PC-3 (cell line): ENCODE results near the gene CHAMP1. TPM values are rescaled to one million over a fixed set of nuclear protein-coding genes. Genes with fewer than 3 reads are reported as not detected.

Experiments used
- ATAC-seq: fragments of 200-7000 bp; cut with Tn5 transposase; 2 replicates; pipeline ENCODE4 v1.9.1; 2020; ENCODE audit warnings: mild to moderate bottlenecking, moderate library complexity
- BruUV-seq: library from RNA; stranded (reverse); fragments of 400-500 nt; replicated peaks from 2 replicates; lab custom pipeline; 2021; lab: Mats Ljungman, UMichigan
- CTCF ChIA-PET: fragments of 300-600 bp; sonication (Branson Sonifier 250); formaldehyde crosslinking; loops from one replicate; lab custom pipeline; 2022; ENCODE audit warnings: antibody characterized with exemption; lab: Charles Lee
- POLR2A ChIA-PET: fragments of 300-600 bp; sonication (Branson Sonifier 250); formaldehyde crosslinking; loops from one replicate; lab custom pipeline; 2022; ENCODE audit warnings: antibody characterized with exemption; ENCODE audit not compliant: unreplicated experiment; lab: Charles Lee
- DNase-seq: peaks from one replicate; pipeline ENCODE4 v3.0.0-alpha.2; 2015
- H2AFZ ChIP-seq: fragments of 300-600 bp; sonication (generic); 2 replicates; pipeline ENCODE4 v1.6.0; 2016; ENCODE audit warnings: antibody characterized with exemption, low read length
- H3F3A ChIP-seq: fragments of 300-600 bp; sonication (generic); one replicate; pipeline ENCODE4 v1.6.0; 2017; ENCODE audit warnings: antibody characterized with exemption, low read length, control low read depth, mild to moderate bottlenecking; ENCODE audit not compliant: unreplicated experiment
- H3K27ac ChIP-seq: fragments of 300-600 bp; sonication (generic); 2 replicates; pipeline ENCODE4 v1.5.1; 2016; ENCODE audit warnings: mild to moderate bottlenecking, low read length
- H3K27me3 ChIP-seq: fragments of 300-600 bp; sonication (generic); 2 replicates; pipeline ENCODE4 v1.6.1; 2016; ENCODE audit warnings: low read length, mixed read lengths
- H3K36me3 ChIP-seq: fragments of 300-600 bp; sonication (generic); 2 replicates; pipeline ENCODE4 v1.6.1; 2016; ENCODE audit warnings: low read depth, mixed run types, low read length, mixed read lengths
- H3K4me1 ChIP-seq: fragments of 300-600 bp; sonication (generic); 2 replicates; pipeline ENCODE4 v1.5.1; 2016; ENCODE audit warnings: low read length; ENCODE audit not compliant: insufficient read depth
- H3K4me2 ChIP-seq: fragments of 300-600 bp; sonication (generic); 2 replicates; pipeline ENCODE4 v1.6.0; 2016; ENCODE audit warnings: low read length
- H3K4me3 ChIP-seq: fragments of 300-600 bp; sonication (generic); 2 replicates; pipeline ENCODE4 v1.5.1; 2016; ENCODE audit warnings: mild to moderate bottlenecking, low read length, mixed read lengths
- H3K79me2 ChIP-seq: fragments of 300-600 bp; sonication (generic); 2 replicates; pipeline ENCODE4 v1.6.1; 2017; ENCODE audit warnings: low read length, mixed read lengths
- H3K9ac ChIP-seq: fragments of 300-600 bp; sonication (generic); 2 replicates; pipeline ENCODE4 v1.6.0; 2016; ENCODE audit warnings: mild to moderate bottlenecking, low read length
- H3K9me2 ChIP-seq: fragments of 300-600 bp; sonication (generic); replicated peaks from 2 replicates; pipeline ENCODE4 v1.6.1; 2016; ENCODE audit warnings: mixed run types, low read length, mixed read lengths
- H3K9me3 ChIP-seq: fragments of 300-600 bp; sonication (generic); 2 replicates; pipeline ENCODE4 v1.6.1; 2016; ENCODE audit warnings: low read length, mixed read lengths
- H4K20me1 ChIP-seq: fragments of 300-600 bp; sonication (generic); 2 replicates; pipeline ENCODE4 v1.6.1; 2016; ENCODE audit warnings: low read length, mixed read lengths
- EZH2 ChIP-seq: fragments of 300-600 bp; sonication (generic); IDR thresholded peaks from one replicate; pipeline ENCODE4 v1.6.1; 2017; ENCODE audit warnings: antibody characterized with exemption, mild to moderate bottlenecking, low read length; ENCODE audit not compliant: unreplicated experiment
- EZH2phosphoT487 ChIP-seq: fragments of 300-600 bp; sonication (generic); IDR thresholded peaks from 2 replicates; pipeline ENCODE4 v1.6.1; 2018; ENCODE audit warnings: mild to moderate bottlenecking, antibody characterized with exemption, low read length, borderline replicate concordance
- intact Hi-C: fragments of 100-400 bp; cut with micrococcal nuclease; formaldehyde crosslinking; loops from 2 replicates; pipeline ENCODE4 v1.9.0; 2023
- total RNA-seq: library from RNA; depleted of rRNA; stranded (reverse); fragments of >200 nt; gene quantifications from 2 replicates; pipeline ENCODE4 v1.2.3, GENCODE V29; 2014
- TF ChIP-seq, protein P1 (sequence below): fragments of 300-600 bp; sonication (generic); conservative IDR thresholded peaks from 2 replicates; pipeline ENCODE4 v1.5.1; 2017; ENCODE audit warnings: antibody characterized with exemption, low read depth, mild to moderate bottlenecking, low read length

CHAMP1 gene
- total RNA-seq, 1 experiment from 2014 or later = 8.3 TPM

- no peaks in the 10 kb centered on the region for H3K9me2 ChIP-seq
- TF ChIP-seq EZH2 (no peak), EZH2phosphoT487 (no peak)
- TF ChIP-seq, protein P1, sequence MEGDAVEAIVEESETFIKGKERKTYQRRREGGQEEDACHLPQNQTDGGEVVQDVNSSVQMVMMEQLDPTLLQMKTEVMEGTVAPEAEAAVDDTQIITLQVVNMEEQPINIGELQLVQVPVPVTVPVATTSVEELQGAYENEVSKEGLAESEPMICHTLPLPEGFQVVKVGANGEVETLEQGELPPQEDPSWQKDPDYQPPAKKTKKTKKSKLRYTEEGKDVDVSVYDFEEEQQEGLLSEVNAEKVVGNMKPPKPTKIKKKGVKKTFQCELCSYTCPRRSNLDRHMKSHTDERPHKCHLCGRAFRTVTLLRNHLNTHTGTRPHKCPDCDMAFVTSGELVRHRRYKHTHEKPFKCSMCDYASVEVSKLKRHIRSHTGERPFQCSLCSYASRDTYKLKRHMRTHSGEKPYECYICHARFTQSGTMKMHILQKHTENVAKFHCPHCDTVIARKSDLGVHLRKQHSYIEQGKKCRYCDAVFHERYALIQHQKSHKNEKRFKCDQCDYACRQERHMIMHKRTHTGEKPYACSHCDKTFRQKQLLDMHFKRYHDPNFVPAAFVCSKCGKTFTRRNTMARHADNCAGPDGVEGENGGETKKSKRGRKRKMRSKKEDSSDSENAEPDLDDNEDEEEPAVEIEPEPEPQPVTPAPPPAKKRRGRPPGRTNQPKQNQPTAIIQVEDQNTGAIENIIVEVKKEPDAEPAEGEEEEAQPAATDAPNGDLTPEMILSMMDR = no peak
- peaks cover 19% of the 10 kb centered on the region for H4K20me1 ChIP-seq
- peak overlapping the region; percentile 98 for H3K4me2 ChIP-seq
- H3K9me3 ChIP-seq = no peaks in the 10 kb centered on the region
- intact Hi-C loops = loop anchor here (2.0 kb wide), 1 partner anchor 32 kb away; no protein-coding TSS in a partner anchor
- H3K36me3 ChIP-seq = no peaks in the 10 kb centered on the region
- H3K4me3 ChIP-seq = peak overlapping the region; percentile 94
- peak overlapping the region; percentile 68 for H2AFZ ChIP-seq
- H3K79me2 ChIP-seq = peaks cover 61% of the 10 kb centered on the region
- H3K27me3 ChIP-seq = no peaks in the 10 kb centered on the region
- ATAC-seq = no peak
- ChIA-PET CTCF (no interaction called here), POLR2A (no interaction called here)
- DNase-seq = no peak
- H3K27ac ChIP-seq = no peak overlapping the region
- H3K4me1 ChIP-seq = peaks cover 36% of the 10 kb centered on the region
- H3K9ac ChIP-seq = peak overlapping the region; percentile 78
- BruUV-seq = TSS peak; percentile 70
- no peaks in the 10 kb centered on the region for H3F3A ChIP-seq
Observed at GRCh38 chr13:114315074-114315785, 927 bp downstream of the CHAMP1 start.

DNA sequence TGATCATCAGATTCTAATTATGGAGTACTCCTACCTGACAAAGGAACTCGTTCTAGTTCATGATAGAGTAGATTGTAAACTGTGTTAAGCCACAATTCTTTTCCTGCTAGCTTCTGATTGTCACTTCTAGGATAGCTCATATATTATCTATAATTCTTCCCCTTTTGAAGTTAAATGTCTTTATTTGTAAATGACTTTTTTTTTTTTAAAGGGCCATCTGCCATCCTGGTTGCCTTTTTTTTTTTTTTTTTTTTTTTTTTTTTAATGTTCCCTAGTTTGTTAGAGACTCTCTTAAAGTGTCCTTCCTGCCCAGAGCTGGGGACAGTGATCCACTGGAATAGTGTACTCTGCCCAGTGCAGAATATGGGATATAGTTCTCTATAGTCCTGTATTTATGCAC is 4.3 kb downstream of the CHAMP1 start:
- Histone ChIP-seq H3K4me1 (peaks cover 27% of the 10 kb centered on the region), H2AFZ (no peak overlapping the region), H3K9me3 (no peaks in the 10 kb centered on the region), H3K9ac (no peak overlapping the region), H3K27me3 (no peaks in the 10 kb centered on the region), H3K4me3 (no peak overlapping the region), H3K79me2 (peaks cover 73% of the 10 kb centered on the region), H3K4me2 (peak overlapping the region; percentile 6), H3K27ac (no peak overlapping the region), H3K36me3 (peaks cover 14% of the 10 kb centered on the region), H3K9me2 (no peaks in the 10 kb centered on the region), H4K20me1 (peaks cover 28% of the 10 kb centered on the region), H3F3A (no peaks in the 10 kb centered on the region)
- ATAC-seq (no peak), DNase-seq (no peak)
- intact Hi-C loops = no loop called here
- POLR2A ChIA-PET = no interaction called here
- CTCF ChIA-PET = interaction anchor here (0.6 kb wide), 1 partner anchor 18 kb away, joined by 3 read pairs; no protein-coding TSS in a partner anchor
- TF ChIP-seq EZH2 (no peak), EZH2phosphoT487 (no peak)
- TF ChIP-seq, protein P1 = no peak
- BruUV-seq = no TSS peak

- H3F3A ChIP-seq = no peaks in the 10 kb centered on the region
- H3K9ac ChIP-seq = no peak overlapping the region
- TF ChIP-seq, protein P1 = no peak
- TF ChIP-seq EZH2phosphoT487 (no peak), EZH2 (no peak)
- POLR2A ChIA-PET = interaction anchor here (0.5 kb wide), 1 partner anchor 255 kb away, joined by 3 read pairs; no protein-coding TSS in a partner anchor
- no peak overlapping the region; the same call in 1 of the 2 replicates for H3K27ac ChIP-seq
- H3K27me3 ChIP-seq = no peaks in the 10 kb centered on the region
- peaks cover 23% of the 10 kb centered on the region for H3K36me3 ChIP-seq
- H3K79me2 ChIP-seq = peaks cover 70% of the 10 kb centered on the region
- BruUV-seq = no TSS peak
- no peak overlapping the region for H3K4me3 ChIP-seq
- CTCF ChIA-PET = no interaction called here
- H3K9me3 ChIP-seq = no peaks in the 10 kb centered on the region
- peaks cover 28% of the 10 kb centered on the region for H4K20me1 ChIP-seq
- H3K4me1 ChIP-seq = peaks cover 26% of the 10 kb centered on the region; the same call in 1 of the 2 replicates
- ATAC-seq = peak; percentile 62
- no peaks in the 10 kb centered on the region for H3K9me2 ChIP-seq
- intact Hi-C loops = no loop called here
- DNase-seq = peak; percentile 66
- no peak overlapping the region for H2AFZ ChIP-seq
- H3K4me2 ChIP-seq = peak overlapping the region; percentile 6; the same call in 1 of the 2 replicates
Observed at GRCh38 chr13:114319441-114319913, 5.2 kb downstream of the CHAMP1 start.
